H4 (cell line): ENCODE results near the gene MOAP1. TPM values are rescaled to one million over a fixed set of nuclear protein-coding genes. Genes with fewer than 3 reads are reported as not detected.
"Not testable (repeated sequence)": the region's sequence is repeated elsewhere in the genome, so short reads cannot be mapped to it uniquely, and the experiment has no call there.

Source experiments
- DNase-seq: peaks from one replicate; pipeline ENCODE4 v3.0.0-alpha.2; 2015; ENCODE audit warnings: low spot score
- total RNA-seq: library from RNA; depleted of rRNA; stranded (reverse); fragments of >200 nt; shearing (Covaris generic); gene quantifications from 2 replicates; pipeline ENCODE4 v1.2.3, GENCODE V29; 2014

MOAP1 gene
- total RNA-seq, 1 experiment from 2014 or later = 8.9 TPM

DNA sequence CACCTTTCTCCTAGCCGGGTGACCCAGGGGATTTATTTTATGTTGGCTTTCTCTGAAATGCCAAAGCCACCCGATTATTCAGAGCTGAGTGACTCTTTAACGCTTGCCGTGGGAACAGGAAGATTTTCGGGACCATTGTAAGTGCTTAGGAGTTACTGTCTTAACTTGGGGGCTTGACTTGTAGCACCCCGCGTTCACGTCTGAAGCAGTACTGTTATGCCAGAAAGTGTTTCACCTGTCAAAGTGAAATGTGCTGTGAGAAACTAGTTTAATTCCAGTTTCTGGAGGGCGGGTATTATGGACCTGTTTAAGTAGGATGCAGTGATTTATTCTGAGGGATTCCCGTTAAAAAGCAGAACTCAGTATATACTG is 638 bp upstream of the MOAP1 start:
- DNase-seq = no peak

DNA sequence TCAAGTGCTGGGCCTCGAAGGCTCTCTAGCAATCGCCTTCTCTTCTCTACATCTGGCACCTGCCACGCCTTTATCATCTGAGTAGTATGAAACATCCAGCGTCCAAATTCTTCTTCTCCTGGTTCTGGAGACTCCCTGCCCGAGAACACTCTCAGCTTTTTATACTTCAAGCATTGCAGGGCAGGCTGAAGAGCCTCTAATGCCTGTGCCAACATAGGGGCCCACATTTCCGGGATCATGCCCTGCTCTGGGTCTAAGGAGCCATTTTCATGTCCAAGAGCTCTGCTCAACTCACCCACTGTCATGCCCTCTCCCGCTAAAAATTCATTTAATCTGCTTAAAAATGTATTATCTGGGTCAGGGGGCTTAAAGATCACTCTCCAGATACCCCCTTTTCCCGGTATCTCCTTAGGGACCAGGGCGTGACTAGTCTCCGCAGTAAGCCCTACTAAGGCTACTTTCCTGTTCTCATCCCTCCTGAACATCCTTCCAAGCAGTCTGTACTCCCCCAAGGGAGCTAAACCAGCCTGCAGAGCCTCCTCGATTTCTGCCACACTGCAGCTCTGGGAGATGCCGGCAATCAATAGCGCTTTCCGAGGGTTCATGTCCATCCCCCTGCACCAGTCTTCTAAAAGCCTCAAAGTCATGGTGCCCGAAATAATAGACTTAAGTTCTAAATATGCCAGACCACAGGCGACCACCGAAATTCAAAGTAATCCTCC is 940 bp downstream of the MOAP1 start:
- no peak for DNase-seq

GRCh38 chr14:93175492-93175891 is 9.2 kb downstream of the MOAP1 start:
- DNase-seq = no peak

GRCh38 chr14:93174731-93175130 is 10.0 kb downstream of the MOAP1 start:
- DNase-seq = not testable (repeated sequence)

- DNase-seq = no peak
Observed at GRCh38 chr14:93173943-93174395, 10.7 kb downstream of the MOAP1 start.

DNA sequence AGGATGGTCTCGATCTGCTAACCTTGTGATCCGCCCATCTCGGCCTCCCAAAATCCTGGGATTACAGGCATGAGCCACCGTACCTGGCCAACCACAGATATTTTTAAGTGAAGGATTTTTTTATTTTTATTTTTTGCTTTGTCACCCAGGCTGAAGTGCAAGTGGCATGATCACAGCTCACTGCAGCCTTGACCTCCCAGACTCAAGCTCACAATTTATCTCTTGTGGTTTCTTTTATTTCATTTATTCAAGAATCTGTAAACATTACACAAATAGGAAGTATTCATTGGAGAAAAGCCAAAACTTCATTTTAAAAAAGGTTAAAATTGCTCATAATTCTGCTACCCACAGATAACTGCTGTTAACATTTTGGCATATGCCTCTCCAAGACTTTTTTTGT is 13.3 kb downstream of the MOAP1 start:
- peak; percentile 65 for DNase-seq

DNA sequence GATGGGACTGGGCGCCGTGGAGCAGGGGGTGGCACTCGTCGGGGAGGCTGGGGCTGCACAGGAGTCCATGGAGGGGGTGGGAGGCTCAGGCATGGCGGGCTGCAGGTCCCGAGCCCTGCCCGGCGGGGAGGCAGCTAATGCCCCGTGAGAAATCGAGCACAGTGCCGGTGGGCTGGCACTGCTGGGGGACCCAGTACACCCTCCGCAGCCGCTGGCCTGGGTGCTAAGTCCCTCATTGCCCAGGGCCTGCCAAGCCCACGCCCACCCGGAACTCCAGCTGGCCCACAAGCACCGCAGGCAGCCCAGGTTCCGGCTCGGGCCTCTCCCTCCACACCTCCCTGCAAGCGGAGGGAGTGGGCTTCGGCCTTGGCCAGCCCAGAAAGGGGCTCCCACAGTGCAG is 14.6 kb downstream of the MOAP1 start:
- not testable (repeated sequence) for DNase-seq

GRCh38 chr14:93169619-93170018 is 15.1 kb downstream of the MOAP1 start:
- not testable (repeated sequence) for DNase-seq

- DNase-seq = not testable (repeated sequence)
Observed at GRCh38 chr14:93168610-93169009, 16.1 kb downstream of the MOAP1 start.

DNA sequence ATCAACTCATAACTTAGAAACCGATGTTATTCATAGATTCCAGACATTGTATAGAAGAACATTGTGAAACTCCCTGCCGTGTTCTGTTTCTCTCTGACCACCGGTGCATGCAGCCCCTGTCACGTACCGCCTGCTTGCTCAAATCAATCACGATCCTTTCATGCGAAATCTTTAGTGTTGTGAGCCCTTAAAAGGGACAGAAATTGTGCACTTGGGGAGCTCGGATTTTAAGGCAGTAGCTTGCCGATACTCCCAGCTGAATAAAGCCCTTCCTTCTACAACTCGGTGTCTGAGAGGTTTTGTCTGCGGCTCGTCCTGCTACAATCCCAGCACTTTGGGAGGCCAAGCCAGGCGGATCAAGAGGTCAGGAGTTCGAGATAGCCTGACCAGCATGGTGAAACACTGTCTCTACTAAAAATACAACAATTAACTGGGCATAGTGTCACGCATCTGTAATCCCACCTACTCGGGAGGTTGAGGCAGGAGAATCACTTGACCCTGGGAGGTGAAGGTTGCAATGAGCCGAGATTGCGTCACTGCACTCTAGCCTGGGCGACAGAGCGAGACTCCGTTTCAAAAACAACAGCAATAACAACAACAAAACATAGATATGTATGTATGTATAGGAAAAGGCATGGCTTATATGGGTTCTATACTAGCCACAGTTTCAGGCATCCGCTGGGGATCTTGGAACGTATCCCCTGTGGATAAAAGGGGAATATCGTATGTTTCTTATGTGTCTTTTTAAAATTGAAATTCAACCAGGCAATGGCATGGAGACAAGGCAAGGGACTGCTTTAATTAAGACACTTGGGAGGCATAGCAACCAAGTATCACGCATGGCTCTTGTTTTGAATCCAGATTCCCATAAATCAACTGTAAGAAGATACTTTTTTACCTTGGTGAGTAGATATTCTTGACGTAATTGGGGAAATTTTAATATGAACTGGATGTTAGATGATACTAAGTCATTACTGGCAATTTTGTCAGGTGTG is 19.1 kb downstream of the MOAP1 start:
- not testable (repeated sequence) for DNase-seq

- no peak for DNase-seq
Observed at GRCh38 chr14:93163564-93163963, 21.1 kb downstream of the MOAP1 start.

DNA sequence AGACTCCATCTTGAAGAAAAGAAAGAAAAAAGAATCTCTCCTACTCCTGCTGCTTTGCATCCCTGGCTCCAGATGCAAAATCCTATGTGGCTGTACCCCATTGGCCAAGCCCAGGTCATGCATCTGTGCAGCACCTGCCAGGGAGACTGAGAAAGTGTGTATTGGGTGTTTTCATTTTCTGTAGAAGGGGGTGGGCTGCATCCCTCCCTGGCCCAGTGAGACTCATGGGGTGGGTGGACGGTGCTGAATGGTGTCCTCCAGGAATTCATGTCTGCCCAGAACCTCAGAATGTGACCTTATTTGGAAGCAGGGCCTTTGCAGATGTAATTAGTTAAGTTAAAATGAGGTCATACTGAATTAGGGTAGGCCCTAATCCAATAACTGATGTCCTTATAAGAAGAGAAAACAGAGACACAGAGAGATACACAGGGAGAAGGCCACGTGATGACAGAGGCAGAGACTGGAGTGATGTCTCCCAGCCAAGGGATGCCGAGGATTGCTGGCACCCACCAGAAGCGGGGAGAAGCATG is 23.2 kb downstream of the MOAP1 start:
- DNase-seq = no peak

DNA sequence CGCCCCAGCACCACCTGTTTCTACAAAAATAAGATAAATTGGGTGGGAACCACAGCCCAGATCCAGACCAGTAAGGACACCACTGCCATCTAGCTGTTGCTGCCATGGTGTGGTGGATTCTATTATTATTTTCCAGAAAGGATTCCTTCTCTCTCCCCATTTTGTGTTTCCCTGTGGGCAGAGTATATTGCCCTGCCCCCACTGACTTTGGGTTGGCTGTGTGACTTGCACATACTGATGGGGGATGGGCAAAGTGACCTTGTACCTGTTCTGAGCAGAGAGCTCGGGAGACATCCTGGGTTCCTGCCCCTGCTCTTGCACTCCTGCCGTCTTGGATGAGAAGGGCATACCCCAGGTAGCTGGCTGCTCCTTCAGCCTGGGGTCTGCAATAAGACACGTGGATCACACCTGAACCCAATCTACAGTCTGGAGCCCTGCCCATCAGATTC is 24.3 kb downstream of the MOAP1 start:
- DNase-seq = peak; percentile 53

DNA sequence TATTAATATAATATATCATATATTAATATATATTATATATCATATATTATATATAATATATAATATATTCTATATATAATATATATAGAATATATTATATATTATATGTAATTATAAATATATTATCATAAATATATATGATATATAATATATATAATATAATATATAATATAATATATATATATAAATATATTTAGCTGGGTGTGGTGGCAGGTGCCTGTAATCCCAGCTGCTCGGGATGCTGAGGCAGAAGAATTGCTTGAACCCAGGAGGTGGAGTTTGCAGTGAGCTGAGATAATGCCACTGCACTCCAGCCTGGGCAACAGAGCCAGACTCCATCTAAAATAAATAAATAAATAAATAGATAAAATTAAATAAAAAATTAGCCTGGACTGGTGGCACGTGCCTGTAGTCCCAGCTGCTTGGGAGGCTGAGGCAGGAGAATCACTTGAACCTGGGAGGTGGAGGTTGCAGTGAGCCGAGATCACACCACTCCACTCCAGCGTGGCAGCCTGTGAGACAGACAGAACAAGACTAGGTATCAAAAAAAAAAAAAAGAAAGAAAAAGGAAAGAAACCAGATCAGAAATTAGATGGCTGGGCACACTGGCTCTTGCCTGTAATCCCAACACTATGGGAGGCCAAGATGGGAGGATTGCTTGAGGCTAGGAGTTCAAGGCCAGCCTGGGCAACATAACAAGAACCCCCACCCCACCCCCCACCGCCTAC is 24.9 kb downstream of the MOAP1 start:
- DNase-seq = not testable (repeated sequence)

GRCh38 chr14:93158349-93158748 is 26.3 kb downstream of the MOAP1 start:
- not testable (repeated sequence) for DNase-seq

GRCh38 chr14:93156693-93157369 is 27.9 kb downstream of the MOAP1 start:
- no peak for DNase-seq

DNA sequence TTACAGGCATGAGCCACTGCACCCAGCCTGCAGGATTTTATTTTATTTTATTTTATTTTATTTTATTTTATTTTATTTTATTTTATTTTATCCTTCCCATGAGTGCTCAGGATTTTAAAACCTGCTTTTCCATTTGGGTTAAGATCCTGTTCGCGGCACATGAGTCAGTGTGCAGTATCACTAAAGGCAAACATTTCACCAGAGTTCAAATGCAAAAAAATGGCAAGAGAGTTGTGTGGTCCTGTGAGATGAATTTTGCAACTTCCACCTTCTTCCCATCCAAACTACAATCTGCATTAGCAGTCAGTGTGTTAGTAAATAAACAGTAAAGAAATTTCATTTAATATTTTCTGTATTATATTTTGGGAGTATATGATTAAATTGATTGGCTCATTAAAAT is 29.0 kb downstream of the MOAP1 start:
- no peak for DNase-seq

- no peak for DNase-seq
Observed at GRCh38 chr14:93153121-93153520, 31.6 kb downstream of the MOAP1 start.

- no peak for DNase-seq
Observed at GRCh38 chr14:93150227-93151208, 34.2 kb downstream of the MOAP1 start.

DNA sequence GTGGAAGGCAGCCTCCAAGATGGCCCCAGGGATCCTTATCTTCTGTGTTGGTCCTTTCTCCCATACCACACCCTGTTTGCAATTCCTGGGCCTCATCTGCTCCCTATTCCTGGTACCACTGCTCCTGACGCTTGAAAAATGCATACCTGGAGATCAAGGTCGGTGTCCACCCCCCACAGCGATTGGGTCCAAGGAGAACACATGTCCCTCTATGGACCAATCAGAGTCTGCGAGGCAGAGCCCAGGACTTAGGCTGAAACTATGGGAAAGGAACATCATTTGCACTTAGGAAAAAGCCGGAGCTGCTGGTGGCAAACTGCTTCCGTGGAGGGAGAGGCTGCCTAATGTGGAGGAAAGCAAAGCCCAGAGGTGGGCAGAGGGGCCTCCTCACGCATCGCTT is 35.7 kb downstream of the MOAP1 start:
- no peak for DNase-seq
